ENCODE data around the gene STK4. TPM values are rescaled to one million over a fixed set of nuclear protein-coding genes. Genes with fewer than 3 reads are reported as not detected.

The STK4 gene
- total RNA-seq, 1 experiment from 2014 or later: 43.0 TPM

DNA sequence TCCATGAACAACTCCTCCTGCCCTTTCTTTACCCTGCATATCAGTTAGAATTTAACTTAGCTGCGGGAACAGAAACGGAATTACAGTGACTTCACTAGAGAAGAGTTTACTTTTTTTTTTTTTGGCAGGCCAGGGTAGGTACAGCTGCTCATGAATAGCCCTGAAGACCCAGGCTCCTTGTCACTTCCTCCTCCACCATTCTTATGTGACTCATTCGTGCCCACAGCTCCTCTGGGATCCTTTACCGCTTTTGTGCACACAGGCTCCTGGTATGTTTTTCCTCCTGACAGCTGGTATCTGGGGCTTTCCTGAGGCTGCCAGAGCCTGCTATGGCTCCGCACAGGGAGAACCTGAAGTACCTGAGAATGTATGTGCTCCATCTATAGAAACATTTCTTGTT is 138.5 kb downstream of the STK4 start:
- DNase-seq: no peak
- Histone ChIP-seq H2AFZ (ENCODE audit: low read length) (no peak overlapping the region), H4K91ac (ENCODE audit: insufficient read length, low read depth, low read length) (no peak overlapping the region), H3K18ac (ENCODE audit: insufficient read length, low read depth, low read length) (no peak overlapping the region), H2BK5ac (ENCODE audit: insufficient read length, low read length) (no peak overlapping the region), H3K9ac (ENCODE audit: extremely low read depth, insufficient read length, low read length) (no peak overlapping the region), H3K79me2 (ENCODE audit: insufficient read depth, low read length) (no peaks in the 10 kb centered on the region), H4K8ac (replicated peaks; ENCODE audit: insufficient read length, low read depth, low read length) (no peak overlapping the region), H3K23me2 (ENCODE audit: insufficient read length, low read depth, low read length, poor library complexity, severe bottlenecking) (no peaks in the 10 kb centered on the region), H2BK20ac (ENCODE audit: low read depth, low read length, poor library complexity, severe bottlenecking) (no peak overlapping the region), H3K27me3 (ENCODE audit: insufficient read depth, low read length) (no peaks in the 10 kb centered on the region; the same call in 1 of the 2 replicates), H4K5ac (ENCODE audit: insufficient read length, low read depth, low read length) (no peak overlapping the region), H3T11ph (ENCODE audit: low read length) (no peak overlapping the region), H3K4ac (ENCODE audit: low read depth, low read length) (no peak overlapping the region), H3K4me1 (ENCODE audit: insufficient read depth, low read length) (no peaks in the 10 kb centered on the region; the same call in 1 of the 2 replicates), H4K20me1 (ENCODE audit: control insufficient read depth, insufficient read depth, insufficient read length) (no peaks in the 10 kb centered on the region), H3K23ac (ENCODE audit: insufficient read length, low read depth, low read length) (no peak overlapping the region), H3K27ac (ENCODE audit: insufficient read length, low read depth, low read length) (no peak overlapping the region), H3K79me1 (ENCODE audit: insufficient read depth, low read depth, low read length, poor library complexity, severe bottlenecking) (no peaks in the 10 kb centered on the region), H3K4me2 (ENCODE audit: insufficient read depth, insufficient read length, low read length) (no peak overlapping the region), H2BK12ac (ENCODE audit: insufficient read length, low read depth, low read length) (no peak overlapping the region), H3K14ac (ENCODE audit: insufficient read depth, low read length) (no peak overlapping the region), H2AK5ac (ENCODE audit: insufficient read length, low read length) (no peak overlapping the region), H2BK120ac (ENCODE audit: low read depth, low read length, poor library complexity, severe bottlenecking) (no peak overlapping the region), H3K9me3 (ENCODE audit: control insufficient read depth, low read depth, low read length) (no peaks in the 10 kb centered on the region), H2BK15ac (ENCODE audit: low read depth, low read length) (no peak overlapping the region), H3K56ac (ENCODE audit: insufficient read length, low read depth, low read length) (no peak overlapping the region)
- Mint-ChIP-seq H3K4me3 (no peak overlapping the region), H3K4me1 (peaks cover 6% of the 10 kb centered on the region in 2 experiments), H3K9me3 (no peaks in the 10 kb centered on the region; a peak in 1 of 5 replicates), H3K27ac (no peak overlapping the region), H3K36me3 (ENCODE audit: insufficient read depth in 1 of 3, low read depth in 3 of 3) (no peaks in the 10 kb centered on the region), H3K27me3 (ENCODE audit: low read depth) (peaks cover 26% of the 10 kb centered on the region)
- WGBS (ENCODE audit: extremely low coverage, insufficient read length, low lambda C conversion rate): no CpG with 5 or more reads among the region's 5 CpGs
- TF ChIP-seq, protein P1, sequence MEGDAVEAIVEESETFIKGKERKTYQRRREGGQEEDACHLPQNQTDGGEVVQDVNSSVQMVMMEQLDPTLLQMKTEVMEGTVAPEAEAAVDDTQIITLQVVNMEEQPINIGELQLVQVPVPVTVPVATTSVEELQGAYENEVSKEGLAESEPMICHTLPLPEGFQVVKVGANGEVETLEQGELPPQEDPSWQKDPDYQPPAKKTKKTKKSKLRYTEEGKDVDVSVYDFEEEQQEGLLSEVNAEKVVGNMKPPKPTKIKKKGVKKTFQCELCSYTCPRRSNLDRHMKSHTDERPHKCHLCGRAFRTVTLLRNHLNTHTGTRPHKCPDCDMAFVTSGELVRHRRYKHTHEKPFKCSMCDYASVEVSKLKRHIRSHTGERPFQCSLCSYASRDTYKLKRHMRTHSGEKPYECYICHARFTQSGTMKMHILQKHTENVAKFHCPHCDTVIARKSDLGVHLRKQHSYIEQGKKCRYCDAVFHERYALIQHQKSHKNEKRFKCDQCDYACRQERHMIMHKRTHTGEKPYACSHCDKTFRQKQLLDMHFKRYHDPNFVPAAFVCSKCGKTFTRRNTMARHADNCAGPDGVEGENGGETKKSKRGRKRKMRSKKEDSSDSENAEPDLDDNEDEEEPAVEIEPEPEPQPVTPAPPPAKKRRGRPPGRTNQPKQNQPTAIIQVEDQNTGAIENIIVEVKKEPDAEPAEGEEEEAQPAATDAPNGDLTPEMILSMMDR (conservative IDR thresholded peaks at IDR 0.05): no peak

All from H9 (cell line).